Uterus (tissue), 2 donors: ENCODE results near the gene METAP1.

Source experiments
- POLR2A ChIP-seq, 2 donors: fragments of 450-650 bp; IDR thresholded peaks; one replicate each; pipeline ENCODE4 v1.6.1; 2016; ENCODE audit warnings: antibody characterized with exemption in 2 of 2, mild to moderate bottlenecking in 1 of 2, moderate library complexity in 1 of 2
- TF ChIP-seq, protein P1 (sequence below), 4 experiments: fragments of 200-600 bp in 2 of 4; fragments of 450-650 bp in 2 of 4; sonication (generic) in 2 of 4; IDR thresholded peaks; one replicate each; pipeline ENCODE4 v1.5.1; 2016 to 2019; ENCODE audit warnings: antibody characterized with exemption in 4 of 4, mild to moderate bottlenecking in 2 of 4, moderate library complexity in 1 of 4

DNA sequence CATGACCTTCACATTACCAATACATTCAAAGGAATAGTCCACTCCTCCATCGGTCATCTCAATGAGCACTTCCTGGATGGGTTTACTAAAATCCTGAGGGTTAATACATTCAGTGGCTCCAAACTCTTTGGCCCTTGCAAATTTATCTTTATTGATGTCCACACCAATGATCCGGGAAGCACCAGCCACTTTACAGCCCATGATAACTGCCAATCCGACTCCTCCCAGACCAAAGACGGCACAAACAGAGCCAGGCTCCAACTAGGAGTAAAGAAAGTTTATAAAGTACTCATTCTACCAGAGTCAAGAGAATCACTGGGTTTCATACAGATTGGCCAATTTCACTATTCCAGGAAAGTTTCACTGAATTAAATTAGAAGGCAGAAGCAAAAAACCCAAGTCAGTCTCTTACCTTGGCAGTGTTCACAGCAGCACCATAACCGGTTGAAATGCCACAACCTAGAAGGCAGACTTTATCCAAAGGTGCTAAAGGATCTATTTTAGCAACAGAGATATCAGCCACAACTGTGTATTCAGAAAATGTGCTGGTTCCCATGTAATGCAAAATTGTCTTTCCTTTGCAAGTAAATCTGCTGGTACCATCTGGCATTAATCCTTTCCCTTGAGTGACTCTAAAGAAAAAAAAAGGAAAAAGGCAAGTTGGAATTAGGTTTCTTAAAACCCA, 80.9 kb downstream of the METAP1 start:
- no peak for TF ChIP-seq POLR2A (IDR thresholded peaks at IDR 0.05)
- TF ChIP-seq, protein P1, sequence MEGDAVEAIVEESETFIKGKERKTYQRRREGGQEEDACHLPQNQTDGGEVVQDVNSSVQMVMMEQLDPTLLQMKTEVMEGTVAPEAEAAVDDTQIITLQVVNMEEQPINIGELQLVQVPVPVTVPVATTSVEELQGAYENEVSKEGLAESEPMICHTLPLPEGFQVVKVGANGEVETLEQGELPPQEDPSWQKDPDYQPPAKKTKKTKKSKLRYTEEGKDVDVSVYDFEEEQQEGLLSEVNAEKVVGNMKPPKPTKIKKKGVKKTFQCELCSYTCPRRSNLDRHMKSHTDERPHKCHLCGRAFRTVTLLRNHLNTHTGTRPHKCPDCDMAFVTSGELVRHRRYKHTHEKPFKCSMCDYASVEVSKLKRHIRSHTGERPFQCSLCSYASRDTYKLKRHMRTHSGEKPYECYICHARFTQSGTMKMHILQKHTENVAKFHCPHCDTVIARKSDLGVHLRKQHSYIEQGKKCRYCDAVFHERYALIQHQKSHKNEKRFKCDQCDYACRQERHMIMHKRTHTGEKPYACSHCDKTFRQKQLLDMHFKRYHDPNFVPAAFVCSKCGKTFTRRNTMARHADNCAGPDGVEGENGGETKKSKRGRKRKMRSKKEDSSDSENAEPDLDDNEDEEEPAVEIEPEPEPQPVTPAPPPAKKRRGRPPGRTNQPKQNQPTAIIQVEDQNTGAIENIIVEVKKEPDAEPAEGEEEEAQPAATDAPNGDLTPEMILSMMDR (IDR thresholded peaks at IDR 0.05): no peak
